K562 (cell line): ENCODE data around the gene LRRC8A. TPM values are rescaled to one million over a fixed set of nuclear protein-coding genes. Genes with fewer than 3 reads are reported as not detected.
A peak's percentile ranks its signal among the peaks of the same experiment; 100 is the strongest.

ENCODE experiments used
- ATAC-seq: fragments of 200-7000 bp; cut with Tn5 transposase; 3 replicates; pipeline ENCODE4 v1.9.1; 2020; ENCODE audit warnings: moderate library complexity
- BruUV-seq: library from RNA; stranded (reverse); fragments of 400-500 nt; replicated peaks from 2 replicates; lab custom pipeline; 2021; lab: Mats Ljungman, UMichigan
- CTCF ChIA-PET: fragments of 300-600 bp; formaldehyde crosslinking; extraction: SDS; loops from one replicate; lab custom pipeline; 2021; ENCODE audit warnings: low intra/inter-chr PET ratio; lab: Yijun Ruan, JAX
- POLR2A ChIA-PET: fragments of 300-600, 350-650 bp; sonication (Branson Sonifier 250); formaldehyde crosslinking; extraction: SDS; loops from one replicate; lab custom pipeline; 2021; ENCODE audit warnings: antibody characterized with exemption, inconsistent platforms; lab: Yijun Ruan, JAX
- DNase-seq, 4 experiments: peaks; one replicate each; pipeline versions ENCODE4 v3.0.0 to v3.0.0-alpha.2; 2011 to 2018; ENCODE audit warnings: low spot score in 3 of 4, mixed read lengths in 3 of 4; ENCODE audit errors: extremely low read depth in 1 of 4
- FAIRE-seq: peaks from 2 replicates; lab custom pipeline; 2011; peaks lifted over from hg19 to GRCh38; lab: Jason Lieb, UNC
- H2AFZ ChIP-seq: 2 replicates; pipeline ENCODE4 v1.6.0; 2011; ENCODE audit warnings: low read depth, low read length, control low read depth, inconsistent platforms
- H3K27ac ChIP-seq: fragments of 200-600 bp; 3 replicates; pipeline ENCODE4 v1.8.0; 2011; ENCODE audit warnings: low read depth, mild to moderate bottlenecking, control low read depth, inconsistent platforms, low read length, moderate library complexity, mixed read lengths; ENCODE audit errors: extremely low read depth
- H3K27me3 ChIP-seq, 2 experiments: fragments of 300-600 bp in 1 of 2; 2 replicates in 1 of 2; 3 replicates in 1 of 2; pipeline versions ENCODE4 v1.6.0 to v1.8.0; 2011; ENCODE audit warnings: inconsistent platforms in 2 of 2, low read length in 2 of 2, mild to moderate bottlenecking in 1 of 2, mixed read lengths in 1 of 2, moderate library complexity in 1 of 2; ENCODE audit not compliant: control insufficient read depth in 2 of 2, insufficient read depth in 2 of 2
- H3K36me3 ChIP-seq: fragments of 300-600 bp; 3 replicates; pipeline ENCODE4 v1.8.0; 2011; ENCODE audit warnings: mild to moderate bottlenecking, low read length, inconsistent platforms; ENCODE audit not compliant: control insufficient read depth, insufficient read depth
- H3K4me1 ChIP-seq, 2 experiments: fragments of 200-600 bp in 1 of 2; replicated peaks in 1 of 2; 2 replicates in 1 of 2; 3 replicates in 1 of 2; pipeline versions ENCODE4 v1.5.1 to v1.8.0; 2011; ENCODE audit warnings: inconsistent platforms in 2 of 2, low read length in 2 of 2, mild to moderate bottlenecking in 1 of 2, mixed read lengths in 1 of 2, moderate library complexity in 1 of 2; ENCODE audit not compliant: control insufficient read depth in 2 of 2, insufficient read depth in 2 of 2
- H3K4me2 ChIP-seq: 2 replicates; pipeline ENCODE4 v1.6.1; 2011; ENCODE audit warnings: low read length, control low read depth, inconsistent platforms, mixed read lengths; ENCODE audit not compliant: insufficient read depth
- H3K4me3 ChIP-seq: fragments of 200-600 bp; sonication (generic), shearing (Covaris generic); 2 replicates; pipeline ENCODE4 v1.5.1; 2016; ENCODE audit warnings: control low read depth, inconsistent platforms
- H3K79me2 ChIP-seq: fragments of 200-600 bp; 3 replicates; pipeline ENCODE4 v1.8.0; 2011; ENCODE audit warnings: low read length, inconsistent platforms; ENCODE audit not compliant: control insufficient read depth, insufficient read depth
- H3K9ac ChIP-seq, 2 experiments: 2 replicates each; pipeline versions ENCODE4 v1.6.0 to v1.6.1; 2011; ENCODE audit warnings: low read depth in 2 of 2, low read length in 2 of 2, control low read depth in 1 of 2, inconsistent platforms in 1 of 2, mild to moderate bottlenecking in 1 of 2, mixed read lengths in 1 of 2; ENCODE audit not compliant: insufficient read depth in 1 of 2
- H3K9me1 ChIP-seq: one replicate; pipeline ENCODE4 v1.6.0; 2011; ENCODE audit warnings: inconsistent platforms, mild to moderate bottlenecking, low read length, moderate library complexity; ENCODE audit not compliant: control insufficient read depth, insufficient read depth
- H3K9me3 ChIP-seq: replicated peaks from 2 replicates; pipeline ENCODE4 v1.5.1; 2011; ENCODE audit warnings: low read depth, low read length, inconsistent platforms; ENCODE audit not compliant: control insufficient read depth, insufficient read depth
- H4K20me1 ChIP-seq: replicated peaks from 2 replicates; pipeline ENCODE4 v1.6.1; 2011; ENCODE audit warnings: low read length, inconsistent platforms, mixed read lengths; ENCODE audit not compliant: control insufficient read depth, insufficient read depth
- HDAC1 ChIP-seq, 2 experiments: fragments of 450-650 bp; IDR thresholded peaks; 2 replicates each; pipeline ENCODE4 v1.6.1; 2016 to 2017; ENCODE audit warnings: inconsistent platforms in 1 of 2, mild to moderate bottlenecking in 1 of 2, moderate library complexity in 1 of 2
- MECOM ChIP-seq: fragments of 250-450 bp; sonication (Bioruptor Pico); IDR thresholded peaks from 2 replicates; pipeline ENCODE4 v1.8.0; 2022; ENCODE audit warnings: inconsistent platforms
- POLR2H ChIP-seq: IDR thresholded peaks from 2 replicates; pipeline ENCODE4 v1.6.1; 2016; ENCODE audit warnings: missing genetic modification characterization, low read depth, mild to moderate bottlenecking, control low read depth, missing compliant biosample characterization, moderate library complexity
- SMAD4 ChIP-seq: fragments of 250-450 bp; sonication (Bioruptor Pico); conservative IDR thresholded peaks from 2 replicates; pipeline ENCODE4 v1.8.0; 2021; ENCODE audit warnings: inconsistent platforms, mild to moderate bottlenecking, moderate library complexity
- ZNF124 ChIP-seq: sonication (generic); formaldehyde crosslinking; IDR thresholded peaks from 2 replicates; pipeline ENCODE4 v1.8.1; 2022; ENCODE audit warnings: missing genetic modification reagents
- ZNF232 ChIP-seq: sonication (generic); formaldehyde crosslinking; IDR thresholded peaks from 2 replicates; pipeline ENCODE4 v1.8.0; 2022; ENCODE audit warnings: mild to moderate bottlenecking, missing genetic modification reagents
- WGBS: fragments of 100-300 bp; shearing (Covaris generic); methylation state at CpG from one replicate; pipeline ENCODE4 v1.1.6; 2016; ENCODE audit warnings: low coverage, mixed read lengths; ENCODE audit not compliant: insufficient coverage; ENCODE audit errors: missing lambda C conversion rate; 5-methylcytosine and 5-hydroxymethylcytosine counted together
- in situ Hi-C: fragments of 300-500 bp; cut with MboI; formaldehyde crosslinking; loops from 4 replicates; pipeline ENCODE4 v1.15.0; 2018; ENCODE audit warnings: inconsistent platforms, mixed read lengths
- intact Hi-C: fragments of 100-400 bp; cut with micrococcal nuclease; formaldehyde crosslinking; loops from 2 replicates; pipeline ENCODE4 v1.14.2; 2022
- polyA plus RNA-seq, 8 experiments: library from polyadenylated mRNA; depleted of rRNA in 4 of 8; stranded (reverse) in 5 of 8; unstranded in 3 of 8; fragments of >200 nt; fragmentation: Nextera tagmentation in 2 of 8; fragmentation: Illumina TruSeq in 1 of 8; extraction: Ambion mirVana in 2 of 8; extraction: Trizol in 1 of 8; gene quantifications; 2 replicates each; pipeline versions ENCODE4 v1.2.1 to v1.2.3, GENCODE V29; 2011 to 2014; ENCODE audit warnings: inconsistent platforms in 1 of 8, missing spikeins in 1 of 8
- total RNA-seq, 7 experiments: library from RNA; depleted of rRNA in 6 of 7; stranded (reverse); fragments of >200 nt in 6 of 7; fragmentation: Illumina TruSeq in 2 of 7; extraction: Trizol in 2 of 7; gene quantifications; 2 replicates each; pipeline versions ENCODE4 v1.2.1 to v1.2.3, GENCODE V29; 2011 to 2021; ENCODE audit warnings: low replicate concordance in 1 of 7
- TF ChIP-seq, protein P1 (sequence below): fragments of 250-450 bp; sonication (Bioruptor Pico); IDR thresholded peaks from 2 replicates; pipeline ENCODE4 v1.8.0; 2021; ENCODE audit warnings: moderate library complexity, mild to moderate bottlenecking, inconsistent platforms
- TF ChIP-seq, protein P2 (sequence below): sonication (generic); formaldehyde crosslinking; IDR thresholded peaks from 2 replicates; pipeline ENCODE4 v1.8.1; 2023; ENCODE audit warnings: mild to moderate bottlenecking, missing genetic modification reagents
- TF ChIP-seq, protein P3 (sequence below), 2 experiments: fragments of 200-800 bp in 1 of 2; sonication (Bioruptor generic) in 1 of 2; sonication (generic) in 1 of 2; formaldehyde crosslinking in 1 of 2; IDR thresholded peaks in 1 of 2; conservative IDR thresholded peaks in 1 of 2; 2 replicates each; pipeline versions ENCODE4 v1.5.0 to v1.6.1; 2016 to 2020; ENCODE audit warnings: missing compliant biosample characterization in 1 of 2, missing genetic modification characterization in 1 of 2, missing genetic modification reagents in 1 of 2

LRRC8A gene
- total and polyA plus RNA-seq, 9 of the 15 experiments (the other 6 are each of a cell fraction or from before 2014, with no cell fraction given) = 2.9 to 24.7 (median 8.9) TPM

DNA sequence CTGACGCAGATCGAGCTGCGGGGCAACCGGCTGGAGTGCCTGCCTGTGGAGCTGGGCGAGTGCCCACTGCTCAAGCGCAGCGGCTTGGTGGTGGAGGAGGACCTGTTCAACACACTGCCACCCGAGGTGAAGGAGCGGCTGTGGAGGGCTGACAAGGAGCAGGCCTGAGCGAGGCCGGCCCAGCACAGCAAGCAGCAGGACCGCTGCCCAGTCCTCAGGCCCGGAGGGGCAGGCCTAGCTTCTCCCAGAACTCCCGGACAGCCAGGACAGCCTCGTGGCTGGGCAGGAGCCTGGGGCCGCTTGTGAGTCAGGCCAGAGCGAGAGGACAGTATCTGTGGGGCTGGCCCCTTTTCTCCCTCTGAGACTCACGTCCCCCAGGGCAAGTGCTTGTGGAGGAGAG is 34.3 kb downstream of the LRRC8A start:
- intact Hi-C loops (no loop called here), in situ Hi-C loops (no loop called here)
- Histone ChIP-seq H2AFZ (no peak overlapping the region), H3K27me3 (no peaks in the 10 kb centered on the region; a peak in 1 of 5 replicates), H3K9ac (no peak overlapping the region; a peak in 1 of 4 replicates), H3K4me2 (no peak overlapping the region), H3K27ac (no peak overlapping the region), H3K4me1 (peaks cover 17 to 43% of the 10 kb centered on the region in 2 experiments), H3K4me3 (no peak overlapping the region), H3K9me1 (no peaks in the 10 kb centered on the region), H3K9me3 (no peaks in the 10 kb centered on the region), H4K20me1 (no peaks in the 10 kb centered on the region), H3K79me2 (0 out of 3 replicates have a peak, but pooled peaks cover 11% of the 10 kb centered on the region), H3K36me3 (peaks cover 29% of the 10 kb centered on the region; the same call in 2 of the 3 replicates)
- POLR2A ChIA-PET = no interaction called here
- no peak for ATAC-seq
- WGBS = 83% methylated on average over 13 of the region's 18 CpGs
- BruUV-seq = no TSS peak
- TF ChIP-seq SMAD4 (no peak), ZNF232 (CRISPR knock-in tag) (no peak), ZNF124 (no peak)
- TF ChIP-seq, protein P1, sequence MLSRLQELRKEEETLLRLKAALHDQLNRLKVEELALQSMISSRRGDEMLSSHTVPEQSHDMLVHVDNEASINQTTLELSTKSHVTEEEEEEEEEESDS (CRISPR knock-in tag) = no peak
- no peak for FAIRE-seq
- DNase-seq = no peak
- CTCF ChIA-PET = no interaction called here

DNA sequence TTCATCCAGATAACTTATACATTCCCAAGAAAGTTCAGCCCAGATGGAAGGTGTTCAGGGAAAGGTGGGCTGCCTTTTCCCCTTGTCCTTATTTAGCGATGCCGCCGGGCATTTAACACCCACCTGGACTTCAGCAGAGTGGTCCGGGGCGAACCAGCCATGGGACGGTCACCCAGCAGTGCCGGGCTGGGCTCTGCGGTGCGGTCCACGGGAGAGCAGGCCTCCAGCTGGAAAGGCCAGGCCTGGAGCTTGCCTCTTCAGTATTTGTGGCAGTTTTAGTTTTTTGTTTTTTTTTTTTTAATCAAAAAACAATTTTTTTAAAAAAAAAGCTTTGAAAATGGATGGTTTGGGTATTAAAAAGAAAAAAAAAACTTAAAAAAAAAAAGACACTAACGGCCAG is 34.8 kb downstream of the LRRC8A start:
- DNase-seq (no peak), ATAC-seq (no peak), FAIRE-seq (no peak)
- H3K27me3 ChIP-seq = no peaks in the 10 kb centered on the region; a peak in 1 of 5 replicates
- 92% methylated on average over 10 of the region's 11 CpGs for whole genome bisulfite sequencing
- ChIA-PET CTCF (no interaction called here), POLR2A (no interaction called here)
- in situ Hi-C loops (no loop called here), intact Hi-C loops (no loop called here)
- 0 out of 3 replicates have a peak, but pooled peaks cover 9% of the 10 kb centered on the region for H3K79me2 ChIP-seq
- TF ChIP-seq HDAC1 (IDR thresholded peaks at IDR 0.05) (no peak), MECOM (no peak), POLR2H (tag) (no peak)
- TF ChIP-seq, protein P2, sequence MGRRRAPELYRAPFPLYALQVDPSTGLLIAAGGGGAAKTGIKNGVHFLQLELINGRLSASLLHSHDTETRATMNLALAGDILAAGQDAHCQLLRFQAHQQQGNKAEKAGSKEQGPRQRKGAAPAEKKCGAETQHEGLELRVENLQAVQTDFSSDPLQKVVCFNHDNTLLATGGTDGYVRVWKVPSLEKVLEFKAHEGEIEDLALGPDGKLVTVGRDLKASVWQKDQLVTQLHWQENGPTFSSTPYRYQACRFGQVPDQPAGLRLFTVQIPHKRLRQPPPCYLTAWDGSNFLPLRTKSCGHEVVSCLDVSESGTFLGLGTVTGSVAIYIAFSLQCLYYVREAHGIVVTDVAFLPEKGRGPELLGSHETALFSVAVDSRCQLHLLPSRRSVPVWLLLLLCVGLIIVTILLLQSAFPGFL (CRISPR knock-in tag) = no peak
- TF ChIP-seq, protein P3, sequence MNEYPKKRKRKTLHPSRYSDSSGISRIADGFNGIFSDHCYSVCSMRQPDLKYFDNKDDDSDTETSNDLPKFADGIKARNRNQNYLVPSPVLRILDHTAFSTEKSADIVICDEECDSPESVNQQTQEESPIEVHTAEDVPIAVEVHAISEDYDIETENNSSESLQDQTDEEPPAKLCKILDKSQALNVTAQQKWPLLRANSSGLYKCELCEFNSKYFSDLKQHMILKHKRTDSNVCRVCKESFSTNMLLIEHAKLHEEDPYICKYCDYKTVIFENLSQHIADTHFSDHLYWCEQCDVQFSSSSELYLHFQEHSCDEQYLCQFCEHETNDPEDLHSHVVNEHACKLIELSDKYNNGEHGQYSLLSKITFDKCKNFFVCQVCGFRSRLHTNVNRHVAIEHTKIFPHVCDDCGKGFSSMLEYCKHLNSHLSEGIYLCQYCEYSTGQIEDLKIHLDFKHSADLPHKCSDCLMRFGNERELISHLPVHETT (CRISPR knock-in tag; conservative IDR thresholded peaks at IDR 0.05 in 1 of 2, IDR thresholded peaks at IDR 0.05 in 1 of 2) = no peak
- H4K20me1 ChIP-seq = no peaks in the 10 kb centered on the region
- no peak overlapping the region for H2AFZ ChIP-seq
- H3K9me1 ChIP-seq = no peaks in the 10 kb centered on the region
- no TSS peak for BruUV-seq
- no peak overlapping the region for H3K4me3 ChIP-seq
- peaks cover 29% of the 10 kb centered on the region; the same call in 2 of the 3 replicates for H3K36me3 ChIP-seq
- H3K9me3 ChIP-seq = no peaks in the 10 kb centered on the region
- peak overlapping the region in 1 of 2 experiments; percentile 58; a peak in 1 of 4 replicates for H3K9ac ChIP-seq
- H3K4me2 ChIP-seq = no peak overlapping the region
- H3K4me1 ChIP-seq = peaks cover 13 to 40% of the 10 kb centered on the region in 2 experiments
- no peak overlapping the region for H3K27ac ChIP-seq
